Measurements from ENCODE around the gene OR51B2.

DNA sequence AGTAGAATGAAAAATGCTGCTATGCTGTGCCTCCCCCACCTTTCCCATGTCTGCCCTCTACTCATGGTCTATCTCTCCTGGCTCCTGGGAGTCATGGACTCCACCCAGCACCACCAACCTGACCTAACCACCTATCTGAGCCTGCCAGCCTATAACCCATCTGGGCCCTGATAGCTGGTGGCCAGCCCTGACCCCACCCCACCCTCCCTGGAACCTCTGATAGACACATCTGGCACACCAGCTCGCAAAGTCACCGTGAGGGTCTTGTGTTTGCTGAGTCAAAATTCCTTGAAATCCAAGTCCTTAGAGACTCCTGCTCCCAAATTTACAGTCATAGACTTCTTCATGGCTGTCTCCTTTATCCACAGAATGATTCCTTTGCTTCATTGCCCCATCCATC is 39.5 kb downstream of the OR51B2 start:
- TF ChIP-seq SIN3A (IDR thresholded peaks at IDR 0.05; ENCODE audit: borderline replicate concordance, insufficient read depth, low read depth, low read length), result no peak
- TF ChIP-seq, protein P1, sequence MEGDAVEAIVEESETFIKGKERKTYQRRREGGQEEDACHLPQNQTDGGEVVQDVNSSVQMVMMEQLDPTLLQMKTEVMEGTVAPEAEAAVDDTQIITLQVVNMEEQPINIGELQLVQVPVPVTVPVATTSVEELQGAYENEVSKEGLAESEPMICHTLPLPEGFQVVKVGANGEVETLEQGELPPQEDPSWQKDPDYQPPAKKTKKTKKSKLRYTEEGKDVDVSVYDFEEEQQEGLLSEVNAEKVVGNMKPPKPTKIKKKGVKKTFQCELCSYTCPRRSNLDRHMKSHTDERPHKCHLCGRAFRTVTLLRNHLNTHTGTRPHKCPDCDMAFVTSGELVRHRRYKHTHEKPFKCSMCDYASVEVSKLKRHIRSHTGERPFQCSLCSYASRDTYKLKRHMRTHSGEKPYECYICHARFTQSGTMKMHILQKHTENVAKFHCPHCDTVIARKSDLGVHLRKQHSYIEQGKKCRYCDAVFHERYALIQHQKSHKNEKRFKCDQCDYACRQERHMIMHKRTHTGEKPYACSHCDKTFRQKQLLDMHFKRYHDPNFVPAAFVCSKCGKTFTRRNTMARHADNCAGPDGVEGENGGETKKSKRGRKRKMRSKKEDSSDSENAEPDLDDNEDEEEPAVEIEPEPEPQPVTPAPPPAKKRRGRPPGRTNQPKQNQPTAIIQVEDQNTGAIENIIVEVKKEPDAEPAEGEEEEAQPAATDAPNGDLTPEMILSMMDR (IDR thresholded peaks at IDR 0.05), result no peak
- TF ChIP-seq, protein P2, sequence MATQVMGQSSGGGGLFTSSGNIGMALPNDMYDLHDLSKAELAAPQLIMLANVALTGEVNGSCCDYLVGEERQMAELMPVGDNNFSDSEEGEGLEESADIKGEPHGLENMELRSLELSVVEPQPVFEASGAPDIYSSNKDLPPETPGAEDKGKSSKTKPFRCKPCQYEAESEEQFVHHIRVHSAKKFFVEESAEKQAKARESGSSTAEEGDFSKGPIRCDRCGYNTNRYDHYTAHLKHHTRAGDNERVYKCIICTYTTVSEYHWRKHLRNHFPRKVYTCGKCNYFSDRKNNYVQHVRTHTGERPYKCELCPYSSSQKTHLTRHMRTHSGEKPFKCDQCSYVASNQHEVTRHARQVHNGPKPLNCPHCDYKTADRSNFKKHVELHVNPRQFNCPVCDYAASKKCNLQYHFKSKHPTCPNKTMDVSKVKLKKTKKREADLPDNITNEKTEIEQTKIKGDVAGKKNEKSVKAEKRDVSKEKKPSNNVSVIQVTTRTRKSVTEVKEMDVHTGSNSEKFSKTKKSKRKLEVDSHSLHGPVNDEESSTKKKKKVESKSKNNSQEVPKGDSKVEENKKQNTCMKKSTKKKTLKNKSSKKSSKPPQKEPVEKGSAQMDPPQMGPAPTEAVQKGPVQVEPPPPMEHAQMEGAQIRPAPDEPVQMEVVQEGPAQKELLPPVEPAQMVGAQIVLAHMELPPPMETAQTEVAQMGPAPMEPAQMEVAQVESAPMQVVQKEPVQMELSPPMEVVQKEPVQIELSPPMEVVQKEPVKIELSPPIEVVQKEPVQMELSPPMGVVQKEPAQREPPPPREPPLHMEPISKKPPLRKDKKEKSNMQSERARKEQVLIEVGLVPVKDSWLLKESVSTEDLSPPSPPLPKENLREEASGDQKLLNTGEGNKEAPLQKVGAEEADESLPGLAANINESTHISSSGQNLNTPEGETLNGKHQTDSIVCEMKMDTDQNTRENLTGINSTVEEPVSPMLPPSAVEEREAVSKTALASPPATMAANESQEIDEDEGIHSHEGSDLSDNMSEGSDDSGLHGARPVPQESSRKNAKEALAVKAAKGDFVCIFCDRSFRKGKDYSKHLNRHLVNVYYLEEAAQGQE (IDR thresholded peaks at IDR 0.05; ENCODE audit: insufficient read depth in 1 of 2, low read depth in 2 of 2, low read length in 1 of 2), result no peak
- TF ChIP-seq POLR2AphosphoS5 (IDR thresholded peaks at IDR 0.05; ENCODE audit: low read depth, low read length), result no peak

Measured in Panc1 (cell line).